NCI-H2196 (cell line): ENCODE measurements around the gene SKAP2.

Experiments
- DNase-seq: peaks from one replicate; lab custom pipeline; 2025; ENCODE audit not compliant: unreplicated experiment; lab: John Stamatoyannopoulos, UW

SKAP2 gene

DNA sequence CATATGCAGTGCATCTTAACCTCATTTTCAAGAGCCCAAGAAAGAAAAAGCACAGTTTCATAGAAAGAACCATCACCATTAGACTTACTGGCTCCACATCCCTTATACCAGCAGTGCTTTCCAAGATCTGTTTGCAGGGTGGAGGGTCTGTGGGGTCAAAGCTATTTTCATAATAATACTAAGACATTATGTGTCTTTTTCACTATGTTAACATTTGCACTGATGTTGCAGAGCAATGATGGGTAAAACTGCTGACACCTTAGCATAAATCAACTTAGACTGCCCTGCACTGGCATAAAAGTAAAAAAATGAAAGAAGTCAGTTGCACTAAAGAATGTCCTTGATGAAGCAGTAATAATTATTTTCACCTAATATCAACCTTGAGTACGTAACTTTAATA is 166.2 kb downstream of the SKAP2 start:
- DNase-seq, result no peak

DNA sequence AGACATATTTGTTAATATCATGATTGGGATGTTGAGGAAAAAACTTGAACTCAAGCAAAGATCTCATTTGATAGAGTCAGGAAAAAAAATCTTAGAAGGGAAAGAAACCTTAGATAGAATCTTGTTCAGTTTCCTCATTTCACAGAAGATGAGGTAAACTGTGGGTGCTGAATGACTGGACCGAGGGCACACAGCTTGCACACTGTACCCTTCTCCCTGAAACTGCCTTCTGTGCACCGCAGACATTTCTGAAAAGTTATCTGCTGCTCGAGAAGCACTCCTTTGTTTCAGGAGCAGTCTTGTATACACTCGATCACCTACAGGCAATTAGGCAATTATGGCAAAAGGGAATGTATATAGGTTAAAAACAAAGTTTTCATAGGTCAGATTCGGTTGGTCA is 167.4 kb downstream of the SKAP2 start:
- no peak for DNase-seq

DNA sequence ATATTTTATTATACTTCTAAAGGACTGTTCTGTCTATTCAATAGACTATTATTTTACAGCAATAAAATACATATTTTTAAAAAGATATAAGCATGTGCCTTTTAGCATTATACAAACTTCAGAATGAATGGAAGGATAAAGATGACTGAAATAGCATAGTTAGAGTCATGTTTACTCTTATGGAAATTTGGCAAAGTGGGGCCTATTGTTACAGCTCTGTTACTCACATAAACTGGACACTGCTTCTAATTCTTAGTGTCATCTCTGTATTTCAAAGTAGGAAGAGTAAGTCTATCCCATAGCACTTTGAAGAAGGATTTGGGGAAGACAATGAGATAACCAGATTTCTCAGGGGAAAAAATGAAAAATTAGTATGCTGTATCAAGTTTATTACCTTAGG is 168.2 kb downstream of the SKAP2 start:
- DNase-seq, result no peak

DNA sequence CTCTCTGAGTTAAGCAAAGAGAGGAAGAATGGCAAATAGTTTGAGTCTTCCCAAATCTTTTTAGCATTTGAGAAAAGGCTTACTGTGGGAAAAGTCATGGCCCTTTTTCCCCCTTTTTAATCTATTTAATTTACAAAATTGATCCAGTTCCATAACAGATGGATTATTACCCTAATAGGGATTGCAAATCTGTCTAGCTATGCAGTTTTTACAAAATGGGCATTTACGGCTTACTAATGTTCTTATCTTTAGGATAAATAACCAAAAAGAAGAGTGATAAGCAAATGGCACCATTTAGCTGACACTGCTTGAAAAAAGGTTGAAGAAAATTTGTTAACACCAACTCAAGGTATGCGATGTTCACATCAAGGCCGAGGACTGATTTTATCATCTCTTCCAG is 169.7 kb downstream of the SKAP2 start:
- no peak for DNase-seq

DNA sequence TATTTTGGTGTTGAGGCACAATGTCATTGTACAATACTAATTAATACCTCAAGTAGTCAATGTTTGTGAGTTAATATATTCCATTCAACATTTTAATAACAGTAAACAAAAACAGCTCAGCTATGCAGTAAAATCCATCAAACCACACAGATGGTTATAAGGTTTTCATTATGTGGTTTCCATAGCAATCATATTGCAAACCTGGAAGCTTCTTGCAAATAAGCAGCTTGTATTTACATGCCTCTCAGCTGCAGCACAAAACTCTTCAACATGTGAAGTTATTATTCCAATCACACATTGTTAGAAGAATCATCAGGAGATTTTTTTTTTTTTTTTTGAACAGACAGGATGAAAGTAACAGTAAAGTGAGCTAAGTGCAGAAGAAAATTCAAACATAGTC is 170.2 kb downstream of the SKAP2 start:
- no peak for DNase-seq

DNA sequence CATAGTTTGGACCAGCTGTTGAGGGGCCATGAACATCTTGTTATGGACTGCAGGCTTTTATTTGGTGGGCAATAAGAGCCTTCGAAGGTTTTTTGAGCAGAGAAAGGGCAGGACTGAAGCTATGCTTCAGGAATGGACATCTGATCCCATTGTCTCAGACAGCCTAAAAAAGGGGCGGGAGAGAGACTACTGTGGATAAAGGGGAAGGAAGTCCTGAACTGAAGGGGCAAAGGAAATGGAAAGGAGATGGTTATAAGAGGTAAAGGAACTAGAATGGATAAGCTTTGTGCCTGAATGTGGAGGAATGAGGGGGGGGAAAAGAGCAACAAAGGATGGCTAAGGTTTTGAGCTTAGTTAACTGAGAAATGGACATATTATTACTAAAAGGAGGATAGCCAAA is 172.5 kb downstream of the SKAP2 start:
- no peak for DNase-seq

DNA sequence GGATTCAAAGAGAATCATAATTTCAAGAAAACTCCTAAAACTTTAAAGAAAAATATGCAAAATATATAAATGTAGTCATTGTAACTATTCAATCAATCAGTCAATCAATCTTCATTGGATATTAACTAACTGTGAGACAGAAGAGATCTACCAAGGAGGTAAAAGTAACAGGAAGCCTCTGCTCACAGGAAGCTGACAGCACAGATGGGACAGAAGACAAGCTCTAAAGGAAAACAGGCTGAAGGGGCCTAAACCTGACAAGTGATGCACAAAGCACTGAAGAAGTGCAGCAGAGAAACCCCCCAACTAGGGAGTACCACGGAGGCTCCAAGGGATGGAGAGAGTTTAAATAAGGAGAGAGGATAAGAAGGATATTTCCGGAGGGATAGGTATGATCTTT is 173.0 kb downstream of the SKAP2 start:
- no peak for DNase-seq

DNA sequence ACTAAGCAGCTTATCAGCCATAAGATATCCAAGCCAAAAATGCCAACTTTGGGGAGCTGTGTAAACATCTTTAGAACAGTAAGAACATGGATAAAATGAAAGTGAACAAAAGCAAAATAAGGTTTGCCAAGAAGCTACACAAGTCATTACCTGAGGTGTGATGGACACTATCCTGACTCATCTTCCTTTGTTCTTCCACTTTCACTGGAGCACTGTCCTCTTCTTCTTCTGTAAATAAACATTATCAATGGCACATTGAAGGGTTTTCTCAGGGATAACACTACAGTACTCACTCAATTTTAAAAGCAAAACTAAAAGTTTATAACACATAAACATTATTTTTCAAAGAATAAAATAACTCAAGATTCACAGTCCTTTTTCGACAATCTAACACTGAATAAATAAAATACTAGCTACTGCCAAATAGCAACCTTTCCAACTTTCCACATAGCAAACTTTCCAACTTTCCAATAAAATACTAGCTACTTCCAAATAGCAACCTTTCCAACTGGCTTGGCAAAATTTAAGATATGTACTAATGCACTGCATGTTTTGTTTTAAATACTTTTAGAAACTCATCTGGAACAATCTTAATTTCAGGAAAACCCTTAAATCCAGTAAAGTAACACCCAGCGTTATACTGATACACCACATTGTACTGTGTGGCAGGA is 174.1 kb downstream of the SKAP2 start:
- DNase-seq, result no peak

DNA sequence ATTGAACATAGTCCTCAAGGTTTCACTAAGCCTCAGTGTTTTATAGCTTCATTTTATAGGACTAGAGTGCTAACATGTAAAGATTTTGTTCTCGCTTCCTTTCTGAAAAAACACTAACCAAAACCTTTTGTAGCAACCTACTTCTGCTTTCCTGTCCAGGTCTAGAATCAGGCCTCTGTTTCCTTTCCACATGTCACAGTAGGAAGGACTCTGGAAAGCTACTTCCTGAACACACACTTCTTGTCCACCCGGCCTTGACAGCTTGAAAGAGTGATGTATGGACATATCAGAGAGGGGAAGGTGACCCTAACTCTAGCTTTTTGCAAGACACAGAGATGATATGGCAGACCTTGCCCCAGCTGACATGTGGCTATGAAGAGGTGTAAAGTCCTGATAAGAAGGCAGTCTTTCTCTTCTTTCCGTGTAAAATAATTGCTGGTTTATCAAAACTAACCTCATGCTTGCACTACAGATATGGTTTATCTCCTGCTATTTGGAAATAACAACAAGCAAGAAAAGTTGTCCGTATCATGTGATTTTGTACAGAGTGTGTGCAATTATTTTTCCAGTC is 175.4 kb downstream of the SKAP2 start:
- no peak for DNase-seq

DNA sequence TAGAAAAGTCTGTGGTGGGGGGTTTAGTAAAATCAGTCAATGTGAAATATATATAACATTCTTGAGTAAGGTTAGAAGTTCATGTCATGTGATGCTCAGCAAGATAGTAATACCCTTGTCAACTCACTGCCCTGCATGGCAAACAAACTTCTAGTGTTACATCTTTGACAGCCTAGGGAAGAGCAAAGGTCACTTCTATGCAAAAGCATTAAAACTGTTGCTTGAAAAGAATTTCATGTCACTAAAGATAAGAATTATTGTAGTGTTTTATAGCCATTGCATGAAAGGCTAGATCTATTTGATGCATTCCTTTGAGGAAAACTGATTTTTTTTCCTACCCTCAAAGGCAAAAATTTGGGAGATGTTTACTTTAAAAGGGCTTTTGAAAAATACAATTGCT is 176.0 kb downstream of the SKAP2 start:
- no peak for DNase-seq

DNA sequence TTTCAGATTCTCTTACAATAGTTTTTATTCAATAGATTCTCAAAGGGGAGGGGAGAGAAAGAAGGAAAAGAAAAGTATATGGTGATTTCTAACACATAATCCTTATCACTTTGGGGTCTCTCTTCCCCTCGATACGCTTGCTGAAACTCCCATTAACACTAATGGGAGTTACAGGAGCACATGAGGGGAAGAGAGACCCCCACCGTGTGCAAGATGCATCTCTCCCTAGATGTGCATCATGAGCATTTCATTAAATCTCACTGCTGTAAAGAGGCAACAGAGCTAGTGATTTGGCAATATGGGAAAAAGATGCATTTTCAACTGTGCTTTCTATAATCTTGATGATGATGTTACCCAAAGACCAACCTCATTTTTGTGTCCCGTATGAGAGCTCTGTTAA is 177.4 kb downstream of the SKAP2 start:
- no peak for DNase-seq

DNA sequence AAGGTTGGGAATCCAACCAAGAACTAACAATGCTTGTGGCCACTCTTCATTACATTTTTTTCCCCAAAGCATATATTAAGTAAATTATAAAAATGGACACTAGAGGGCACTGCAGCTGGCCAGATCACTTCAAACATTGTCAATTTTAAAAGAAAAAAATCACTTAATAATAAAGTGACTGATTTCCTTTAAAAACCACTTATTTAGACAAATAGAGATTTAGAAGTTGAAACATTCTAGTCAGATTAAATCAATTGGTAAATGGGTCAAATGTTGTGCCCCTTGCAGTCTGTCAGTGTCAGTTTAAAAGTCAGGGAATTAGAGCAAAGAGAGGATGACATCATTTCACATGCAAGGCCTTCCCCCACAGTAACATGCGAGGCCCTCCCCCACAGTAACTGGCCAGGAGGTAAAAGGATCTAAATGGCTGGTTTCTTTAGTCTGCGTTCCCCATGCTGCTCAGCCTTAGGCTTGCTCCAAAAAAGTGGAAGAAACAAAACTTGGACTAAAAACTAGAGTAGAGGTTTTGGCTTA is 177.9 kb downstream of the SKAP2 start:
- DNase-seq, result peak; percentile 70

DNA sequence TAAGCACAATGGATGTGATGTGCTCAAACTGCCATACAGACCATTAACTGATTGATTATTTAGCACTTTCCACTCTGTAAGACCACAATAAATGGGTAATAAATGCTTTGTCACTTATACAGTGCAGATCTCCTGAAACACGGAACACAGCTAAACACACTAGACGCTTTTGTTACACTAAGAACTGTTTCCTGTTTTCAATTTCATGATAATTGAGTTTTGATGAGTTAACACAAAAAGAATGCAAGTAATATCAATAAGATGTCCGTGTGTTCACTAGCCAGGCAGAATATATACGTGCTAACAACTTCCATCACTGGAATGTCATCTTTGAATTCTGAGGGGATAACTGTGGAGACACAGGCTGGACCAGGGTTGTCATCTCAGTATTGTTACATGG is 178.8 kb downstream of the SKAP2 start:
- no peak for DNase-seq

DNA sequence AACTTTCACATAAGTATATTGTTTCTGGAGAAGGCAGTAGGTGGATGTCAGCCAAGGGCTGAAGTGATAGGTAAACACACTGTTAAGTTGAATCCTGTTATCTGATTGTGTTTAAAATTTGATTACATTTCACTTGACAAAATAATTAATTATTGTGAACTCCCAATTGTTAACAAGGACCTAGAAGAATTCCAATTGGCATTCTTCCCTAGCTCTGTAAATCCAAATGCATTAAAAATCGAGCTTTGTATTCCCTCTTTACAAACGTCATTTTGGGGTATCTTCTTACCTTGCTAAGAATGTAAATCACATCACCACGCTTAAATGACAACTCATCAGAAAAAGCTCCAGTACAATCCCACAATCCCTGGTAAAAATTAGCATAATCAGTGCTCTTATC is 179.9 kb downstream of the SKAP2 start:
- DNase-seq, result peak; percentile 36

DNA sequence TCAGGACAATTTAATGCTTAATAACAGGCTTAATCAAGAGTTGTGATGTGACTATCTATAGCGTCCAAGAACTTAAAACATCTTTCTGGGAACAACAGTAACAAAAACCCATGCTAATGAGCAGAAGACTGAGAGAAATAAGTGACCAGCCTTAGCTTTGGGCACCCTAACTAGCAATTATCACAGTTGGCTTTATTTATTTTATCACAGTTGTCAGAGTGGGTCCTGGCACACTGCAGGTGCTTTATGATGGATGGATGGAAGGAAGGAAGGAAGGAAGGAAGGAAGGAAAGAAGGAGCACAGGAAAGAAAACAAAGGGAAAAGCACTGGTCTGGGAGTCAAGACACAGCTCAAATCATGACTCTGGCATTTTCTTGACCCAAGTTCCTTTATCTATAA is 181.1 kb downstream of the SKAP2 start:
- DNase-seq, result no peak

DNA sequence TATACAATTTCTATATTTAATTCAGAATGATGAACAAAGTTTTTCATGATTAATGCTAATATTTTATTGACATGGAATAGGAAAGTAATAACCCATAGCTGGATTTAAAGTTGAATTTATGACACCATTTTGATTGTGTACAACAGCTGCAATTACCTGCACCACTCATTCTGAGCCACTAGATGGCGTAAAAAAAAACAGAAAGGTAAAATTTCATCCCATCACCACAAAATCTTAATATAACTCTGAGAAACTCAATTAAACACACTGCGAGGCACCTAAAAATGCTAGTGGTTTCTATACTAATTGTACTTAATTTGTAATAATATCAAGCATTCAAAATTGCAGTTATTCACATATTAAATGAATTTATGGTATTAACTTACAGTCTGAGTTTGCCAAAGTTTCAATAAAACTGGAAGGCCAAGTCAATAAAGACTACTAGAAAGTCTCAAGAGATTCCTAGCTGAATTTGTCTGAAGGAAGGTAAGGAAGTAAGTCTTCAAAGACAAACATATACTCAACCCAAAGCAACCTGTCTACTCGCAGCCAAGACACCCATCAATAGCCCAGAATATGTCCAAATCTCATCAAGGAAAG is 182.5 kb downstream of the SKAP2 start:
- peak; percentile 34 for DNase-seq

DNA sequence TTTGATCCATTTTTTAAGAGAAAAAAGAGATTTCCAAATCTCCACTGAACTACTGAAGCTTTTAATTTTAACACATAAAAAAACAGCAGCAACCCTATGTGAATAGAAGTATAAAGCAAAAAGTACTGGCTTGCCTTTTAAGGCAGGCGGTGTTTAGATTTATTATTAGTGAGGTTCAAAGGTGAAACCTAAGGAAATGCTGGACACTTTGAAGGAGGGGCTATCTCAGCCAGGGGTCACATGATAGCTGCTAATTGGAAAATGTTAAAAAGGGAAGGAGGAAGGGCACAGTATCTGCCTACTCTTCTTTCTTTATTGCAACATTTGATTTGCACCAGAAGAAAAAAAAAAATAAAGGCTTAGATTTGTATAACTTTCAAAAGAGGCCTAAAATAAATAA is 183.8 kb downstream of the SKAP2 start:
- no peak for DNase-seq

DNA sequence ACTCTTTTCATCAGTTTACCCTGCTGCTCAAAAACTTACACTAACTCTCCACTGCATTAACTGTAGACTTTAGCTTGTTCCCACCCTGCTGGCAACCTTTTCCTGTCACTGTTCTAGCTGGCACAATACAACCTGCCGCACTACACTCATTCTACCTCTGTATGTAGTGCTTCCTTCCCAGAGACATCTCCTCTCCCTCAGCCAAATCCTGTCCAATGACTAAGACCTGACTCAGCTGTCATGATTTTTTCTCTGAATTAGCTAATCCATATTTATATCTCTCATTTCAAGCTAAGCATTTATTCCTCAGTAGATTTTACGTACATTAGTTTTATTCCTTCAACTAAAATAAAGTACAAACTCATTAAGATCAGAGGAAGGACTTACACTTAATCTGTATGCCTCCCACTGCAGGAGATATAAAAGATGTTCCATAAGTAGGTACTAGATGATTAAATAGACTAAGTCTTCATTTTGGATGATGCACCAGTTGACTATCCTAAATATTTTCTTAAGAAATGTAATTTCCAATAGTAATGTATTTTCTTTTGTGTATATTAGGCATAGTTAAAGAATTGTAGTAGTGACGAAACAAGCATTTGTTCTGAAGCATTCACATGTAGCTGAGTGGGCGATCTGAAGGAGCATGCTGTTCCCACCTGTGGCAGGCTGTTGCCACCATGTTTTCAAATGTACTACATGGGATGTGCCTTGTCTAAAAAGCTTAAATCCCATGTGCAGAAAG is 189.1 kb downstream of the SKAP2 start:
- DNase-seq, result no peak

DNA sequence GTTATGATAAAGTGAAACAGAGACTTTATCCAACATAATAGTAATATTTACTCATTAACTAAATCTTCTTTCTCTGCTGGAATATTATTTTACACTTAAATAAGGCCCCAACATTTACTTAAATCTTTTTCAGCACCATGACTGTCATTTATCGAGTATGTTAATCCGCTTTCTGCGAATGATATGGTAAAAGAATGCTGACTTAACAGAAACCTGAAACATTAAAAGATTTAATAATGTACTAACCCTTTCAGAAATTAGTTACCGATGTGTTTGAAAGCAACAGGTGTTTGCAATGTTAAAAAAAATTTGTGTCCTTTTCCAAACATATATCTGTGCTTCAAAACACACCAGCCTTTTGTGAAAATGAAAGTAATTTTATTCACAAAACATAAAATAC is 190.5 kb downstream of the SKAP2 start:
- DNase-seq, result no peak

DNA sequence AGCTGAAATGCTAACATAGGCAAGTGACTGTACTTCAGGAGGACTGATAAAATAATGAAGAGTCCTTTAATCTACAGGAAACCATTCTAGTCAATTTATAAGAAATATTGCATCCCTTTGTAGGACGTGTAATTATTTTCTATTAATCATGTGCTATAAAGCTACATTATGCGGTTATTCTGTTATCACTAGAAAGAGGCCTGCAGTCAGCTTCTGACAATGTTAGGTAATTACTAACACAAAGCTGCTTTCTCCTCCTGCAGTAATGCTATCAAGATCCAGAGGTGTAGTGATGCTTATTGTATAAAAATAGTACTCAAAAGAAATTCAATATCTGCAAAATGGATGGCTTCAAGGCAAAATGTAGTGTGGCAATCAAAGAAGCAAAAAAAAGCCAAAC is 191.1 kb downstream of the SKAP2 start:
- no peak for DNase-seq

DNA sequence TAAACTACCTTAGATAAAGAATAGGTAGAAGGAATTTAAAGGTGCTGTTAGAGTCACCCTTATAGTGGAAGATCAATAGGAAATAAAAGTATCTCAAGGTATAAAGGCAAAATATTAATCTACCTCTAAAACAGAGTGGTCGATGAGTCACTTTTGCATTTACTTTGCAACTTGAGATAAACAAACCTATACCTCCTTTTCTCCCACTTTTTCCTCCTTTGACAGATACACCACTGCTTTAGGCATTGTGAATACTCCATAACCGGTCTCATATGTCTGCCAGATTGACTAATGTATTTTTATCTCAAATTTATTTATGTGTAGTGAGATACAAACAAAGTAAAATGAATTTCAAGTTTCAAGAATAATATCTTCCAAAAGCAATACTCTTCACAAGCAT is 193.5 kb downstream of the SKAP2 start:
- no peak for DNase-seq

DNA sequence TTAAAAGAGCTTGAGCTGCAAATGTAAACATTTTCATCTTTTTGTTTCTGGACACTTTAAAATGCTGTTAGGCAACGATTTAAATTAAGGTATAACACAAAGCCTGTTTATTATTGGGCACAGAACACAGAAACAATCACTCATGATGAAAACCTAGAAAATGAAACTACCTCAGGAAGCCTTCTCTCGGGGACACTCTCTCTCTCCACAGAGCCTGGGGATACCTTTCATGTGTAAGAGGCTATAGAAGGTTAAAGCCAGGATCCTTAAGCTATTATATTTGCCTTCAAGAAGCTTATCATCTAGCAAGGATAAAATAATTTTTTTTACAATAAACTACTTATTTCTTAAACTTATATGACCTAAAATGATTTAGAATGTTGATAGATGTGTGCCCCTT is 194.1 kb downstream of the SKAP2 start:
- no peak for DNase-seq
